A204.1 (cell line): ENCODE measurements around the gene COL6A3.
"Not testable (repeated sequence)": the region's sequence is repeated elsewhere in the genome, so short reads cannot be mapped to it uniquely, and the experiment has no call there.

Experiments
- FAIRE-seq: peaks from 2 replicates; lab custom pipeline; 2012; peaks lifted over from hg19 to GRCh38; lab: Jason Lieb, UNC

Gene COL6A3

GRCh38 chr2:237315829-237316225, 98.1 kb downstream of the COL6A3 start:
- no peak for FAIRE-seq

- FAIRE-seq = no peak
Measured at GRCh38 chr2:237315170-237315828, 98.7 kb downstream of the COL6A3 start.

DNA sequence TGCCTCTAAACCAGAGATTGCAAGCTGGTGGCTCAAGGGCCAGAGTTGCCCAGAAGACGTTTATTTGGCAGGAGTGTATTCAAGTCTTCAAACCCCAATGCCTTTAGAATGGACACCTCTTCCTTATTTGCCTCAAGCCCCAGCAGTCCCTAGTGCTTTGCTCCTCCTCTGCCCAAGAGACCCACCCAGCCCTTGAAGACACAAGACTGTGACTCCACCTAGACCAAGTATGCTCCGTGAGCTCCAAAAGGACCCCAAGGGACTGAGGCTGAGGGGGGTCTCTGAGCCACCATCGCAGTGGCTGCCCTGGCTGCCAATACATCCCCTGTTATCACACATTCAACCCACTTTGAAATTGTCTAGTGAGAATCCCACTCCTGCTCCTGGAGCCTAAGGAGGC, 99.3 kb downstream of the COL6A3 start:
- no peak for FAIRE-seq

DNA sequence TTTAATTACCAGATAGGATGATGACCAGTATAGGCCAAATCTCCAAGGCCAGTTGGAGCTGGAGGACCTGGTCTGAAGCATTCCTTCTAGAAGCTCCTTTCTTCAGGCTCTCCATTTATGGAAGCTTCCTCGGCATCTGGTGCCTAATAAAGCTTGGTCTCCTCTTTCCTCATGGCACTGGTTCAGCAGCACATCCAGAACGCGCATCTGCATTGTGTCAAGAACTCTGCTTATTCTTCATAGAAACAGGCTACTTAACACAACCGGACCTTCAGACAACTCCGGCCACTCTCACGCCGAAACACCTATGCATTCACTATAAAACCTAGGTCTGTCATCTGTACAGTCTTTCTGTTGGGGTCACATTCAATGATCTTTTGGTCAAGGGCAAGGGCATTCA, 99.8 kb downstream of the COL6A3 start:
- no peak for FAIRE-seq

DNA sequence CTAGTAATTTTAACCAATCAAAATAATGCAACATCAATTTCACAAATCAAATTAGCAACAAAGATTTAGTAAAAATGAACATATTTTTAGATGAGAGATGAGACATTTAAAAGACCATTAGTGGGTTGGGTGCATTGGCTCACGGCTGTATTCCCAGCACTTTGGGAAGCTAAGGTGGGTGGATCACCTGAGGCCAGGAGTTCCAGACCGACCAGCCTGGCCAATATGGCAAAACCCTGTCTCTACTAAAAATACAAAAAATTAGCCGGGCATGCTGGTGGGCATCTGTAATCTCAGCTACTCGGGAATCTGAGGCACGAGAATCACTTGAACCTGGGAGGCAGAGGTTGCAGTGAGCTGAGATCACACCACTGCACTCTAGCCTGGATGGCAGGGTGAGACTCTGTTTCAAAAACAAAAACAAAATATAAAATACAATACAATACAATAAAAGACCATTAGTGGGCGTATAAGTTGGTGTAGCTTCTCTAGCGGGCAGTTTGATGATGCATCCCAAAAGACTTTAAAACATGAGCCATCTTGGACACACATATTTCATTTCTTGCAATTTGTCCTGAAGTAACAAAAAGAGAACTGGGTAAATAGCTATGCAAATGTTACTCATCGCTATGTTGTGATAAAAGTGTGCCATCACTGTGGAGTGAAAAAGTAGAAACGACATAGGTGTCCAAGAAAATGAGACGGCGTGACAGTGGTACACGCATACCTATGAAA, 101.8 kb downstream of the COL6A3 start:
- FAIRE-seq = no peak

- FAIRE-seq = no peak
Measured at GRCh38 chr2:237310515-237311114, 103.3 kb downstream of the COL6A3 start.

GRCh38 chr2:237309416-237309815, 104.5 kb downstream of the COL6A3 start:
- FAIRE-seq = no peak

DNA sequence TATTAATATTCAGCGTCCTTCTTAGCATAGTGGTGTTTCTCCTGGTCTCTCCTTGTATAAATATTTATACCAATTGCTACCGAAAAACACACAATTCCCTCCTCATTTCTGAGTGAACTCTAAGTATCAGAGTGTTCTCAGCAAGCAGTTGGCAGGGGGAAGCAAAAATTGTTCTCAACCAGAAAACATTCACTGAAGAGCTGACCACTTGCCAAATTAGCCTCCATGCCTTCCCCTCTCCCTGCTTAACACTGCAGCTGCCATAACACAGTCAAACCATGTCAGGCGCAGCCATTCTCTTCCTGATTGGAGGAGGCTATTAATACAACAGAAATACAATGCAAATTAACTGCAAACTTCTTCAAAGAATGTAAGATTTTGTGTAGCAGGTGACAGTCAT, 105.0 kb downstream of the COL6A3 start:
- no peak for FAIRE-seq

GRCh38 chr2:237307474-237307873, 106.5 kb downstream of the COL6A3 start:
- no peak for FAIRE-seq

DNA sequence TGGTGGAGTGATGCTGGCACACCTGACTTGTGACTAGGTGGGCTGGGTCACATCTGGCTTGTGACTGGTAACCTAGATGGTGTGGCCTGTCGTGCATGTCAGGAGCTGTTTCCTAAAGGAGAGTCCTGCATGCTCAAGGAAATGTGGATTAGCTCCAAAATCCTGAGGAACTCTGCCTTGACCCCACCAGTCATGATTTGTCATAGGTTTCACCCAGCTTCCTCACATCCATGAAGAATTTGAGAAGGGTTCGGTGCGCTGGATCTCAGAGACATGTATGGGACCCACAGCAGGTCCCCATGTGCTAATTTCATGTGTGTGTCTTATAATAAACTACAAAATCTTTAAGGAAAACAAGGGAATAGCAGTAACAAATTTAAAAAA, 107.2 kb downstream of the COL6A3 start:
- no peak for FAIRE-seq

GRCh38 chr2:237306083-237306786, 107.7 kb downstream of the COL6A3 start:
- FAIRE-seq = no peak

DNA sequence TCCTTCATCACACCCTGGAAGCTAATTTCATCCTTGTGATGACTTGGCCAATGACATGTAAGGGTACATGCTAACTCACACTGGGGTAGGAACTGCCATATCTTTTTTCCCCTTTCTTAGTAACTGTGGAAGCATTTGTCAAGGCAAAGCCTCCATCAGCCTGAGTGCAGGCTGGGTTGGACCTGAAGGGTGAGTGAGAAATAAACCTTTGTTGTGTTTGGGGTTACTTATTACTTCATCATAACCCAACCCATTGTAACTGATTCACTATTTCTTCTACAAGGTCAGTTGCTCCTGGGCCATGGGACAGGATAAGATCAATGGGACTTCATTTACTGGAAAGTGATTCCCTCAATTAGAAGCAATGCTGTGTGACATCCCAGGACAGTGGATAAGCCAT, 108.4 kb downstream of the COL6A3 start:
- no peak for FAIRE-seq

DNA sequence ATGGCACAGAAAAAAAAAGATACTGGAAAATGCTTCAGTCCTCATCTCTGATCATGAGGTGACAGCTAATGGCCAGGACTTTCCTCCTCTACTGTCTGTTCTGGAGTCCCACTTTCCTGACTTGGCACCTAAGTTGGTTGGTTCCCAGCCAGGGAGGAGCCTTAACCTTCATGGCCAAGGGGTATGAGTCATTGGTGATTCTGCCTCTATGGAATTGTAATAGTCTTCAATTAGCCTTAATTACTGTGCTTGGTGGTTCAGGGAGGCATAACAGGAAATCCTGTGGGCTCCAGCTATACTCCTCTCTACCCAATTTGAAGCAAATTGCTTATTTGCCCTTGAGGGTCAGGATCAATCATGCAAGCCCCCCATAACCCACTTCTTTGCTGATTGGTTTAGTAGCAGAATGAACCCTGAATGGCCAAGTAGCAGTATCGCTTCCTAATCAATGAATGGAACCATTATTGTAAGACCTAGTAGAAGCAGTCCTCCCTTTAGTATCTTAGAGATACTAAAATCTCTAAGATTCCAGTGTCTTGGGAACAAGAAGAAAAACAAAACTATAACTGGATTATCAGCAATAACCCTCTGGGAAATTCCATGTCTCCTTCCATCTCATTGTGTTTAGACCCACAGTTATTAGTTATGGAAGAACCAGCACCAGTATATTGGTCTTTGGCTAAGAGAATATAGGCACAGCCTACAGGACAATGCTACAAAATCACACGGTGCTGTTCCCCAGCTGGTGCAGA, 109.0 kb downstream of the COL6A3 start:
- FAIRE-seq = no peak

GRCh38 chr2:237303244-237303643, 110.7 kb downstream of the COL6A3 start:
- not testable (repeated sequence) for FAIRE-seq

DNA sequence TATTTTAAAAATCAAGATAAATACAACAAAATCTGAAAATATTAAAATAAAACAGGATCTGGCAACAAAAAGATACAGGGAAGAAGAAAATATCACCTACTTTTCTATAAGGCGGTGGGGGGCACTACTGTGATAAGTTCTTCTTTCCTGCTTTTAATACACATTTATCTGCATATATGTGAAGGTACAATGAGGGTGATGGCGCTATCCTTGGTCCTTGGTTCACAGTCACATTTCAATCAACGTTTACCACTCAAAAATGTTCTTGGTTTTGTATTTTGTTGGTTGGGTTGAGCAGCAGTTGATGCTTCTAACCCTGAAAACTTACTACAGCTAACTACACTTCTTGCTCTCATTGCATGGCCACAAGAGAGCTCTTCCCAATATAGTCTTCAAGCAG, 112.4 kb downstream of the COL6A3 start:
- no peak for FAIRE-seq

DNA sequence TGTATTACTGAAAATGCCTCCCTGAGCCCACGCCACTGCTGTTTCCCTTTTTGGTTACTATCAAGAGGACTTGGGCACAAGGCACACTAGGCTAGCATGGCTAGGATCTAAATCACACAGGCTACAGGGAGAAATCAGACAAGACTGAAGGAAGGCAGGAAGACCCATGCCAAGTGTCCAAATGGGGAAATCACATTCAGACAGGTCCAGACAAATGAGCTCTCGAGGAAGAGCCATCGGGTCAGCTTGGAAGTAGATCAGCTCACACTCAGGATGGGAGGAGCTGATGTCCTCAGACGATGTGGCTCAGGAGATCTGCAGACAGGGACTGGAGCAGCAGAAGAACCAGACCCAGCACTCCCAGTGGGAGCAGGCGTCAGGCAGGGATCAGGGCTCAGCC, 113.2 kb downstream of the COL6A3 start:
- FAIRE-seq = no peak

GRCh38 chr2:237299906-237300305, 114.1 kb downstream of the COL6A3 start:
- FAIRE-seq = no peak

GRCh38 chr2:237298151-237299118, 115.5 kb downstream of the COL6A3 start:
- FAIRE-seq = no peak

DNA sequence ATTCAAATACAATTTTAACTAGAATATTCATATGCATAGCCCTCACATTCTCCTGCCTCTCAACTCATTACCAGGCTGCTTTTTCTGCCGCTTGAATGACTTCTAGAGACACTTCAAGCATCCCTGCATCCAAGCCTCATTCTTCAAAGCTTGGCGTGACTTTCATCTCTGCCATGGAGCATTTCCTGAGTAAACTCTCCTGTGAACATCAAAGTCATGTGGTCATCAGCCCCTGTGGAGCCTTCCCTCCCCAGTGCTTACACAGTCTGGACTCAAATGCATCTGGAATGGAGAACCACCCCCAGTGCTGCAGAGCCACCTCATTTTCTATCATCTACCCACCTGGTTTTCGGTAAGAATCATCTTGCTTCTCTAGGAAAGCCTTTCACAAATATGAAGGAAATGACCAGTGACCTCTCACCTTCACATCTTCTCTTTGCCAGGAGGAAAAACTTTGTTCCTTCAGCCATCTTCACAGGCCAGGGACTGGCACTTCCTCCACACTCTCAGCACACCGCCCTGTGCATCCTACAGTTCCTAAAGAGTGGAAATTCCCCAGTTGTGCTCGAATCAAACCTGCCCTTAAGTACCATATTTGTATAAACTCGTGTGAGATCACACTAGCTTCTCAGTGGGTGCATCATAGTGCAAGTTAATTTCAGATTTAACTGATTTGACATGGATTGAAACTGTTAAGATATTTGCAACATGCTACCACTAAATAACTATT, 116.4 kb downstream of the COL6A3 start:
- no peak for FAIRE-seq

GRCh38 chr2:237296756-237297155, 117.2 kb downstream of the COL6A3 start:
- no peak for FAIRE-seq
